ENCODE measurements around the gene LNX1. TPM values are rescaled to one million over a fixed set of nuclear protein-coding genes. Genes with fewer than 3 reads are reported as not detected.

Gene LNX1
- total and polyA plus RNA-seq, 2 of the 8 experiments (the other 6 are each of a cell fraction or from before 2014, with no cell fraction given) = 2.7 to 3.8 TPM

- CTCF ChIA-PET (ENCODE audit: partially characterized antibody) = interaction anchor here (0.6 to 1.9 kb wide), 3 partner anchors 14 to 393 kb away, joined by 3 to 5 read pairs (median 3); no protein-coding TSS in a partner anchor
- FAIRE-seq = no peak
- H2BK20ac ChIP-seq (ENCODE audit: low read length) = no peak overlapping the region
- no peak for TF ChIP-seq USF2 (IDR thresholded peaks at IDR 0.05; ENCODE audit: low read length)
- no peak for TF ChIP-seq POU5F1 (IDR thresholded peaks at IDR 0.05; ENCODE audit: low read depth, low read length)
- TF ChIP-seq ZNF274 (IDR thresholded peaks at IDR 0.05; ENCODE audit: borderline replicate concordance, extremely low read depth, low read length) = no peak
- no peak for TF ChIP-seq JUND (IDR thresholded peaks at IDR 0.05; ENCODE audit: low read length)
- TF ChIP-seq RFX5 (IDR thresholded peaks at IDR 0.05; ENCODE audit: borderline replicate concordance, low read depth, low read length) = no peak
- no peak for TF ChIP-seq ATF2 (IDR thresholded peaks at IDR 0.05; ENCODE audit: low read length)
- TF ChIP-seq KDM5A (IDR thresholded peaks at IDR 0.05; ENCODE audit: low read length) = no peak
- TF ChIP-seq RAD21 (IDR thresholded peaks at IDR 0.05 in 1 of 2, conservative IDR thresholded peaks at IDR 0.05 in 1 of 2; ENCODE audit: low read depth in 2 of 2, low read length in 2 of 2) = no peak
- TF ChIP-seq CBX5 (IDR thresholded peaks at IDR 0.05; ENCODE audit: low read depth, low read length) = no peak
- TF ChIP-seq EP300 (IDR thresholded peaks at IDR 0.05; ENCODE audit: borderline replicate concordance in 1 of 2, low read depth in 2 of 2, low read length in 2 of 2) = no peak
- no peak for TF ChIP-seq CHD2 (IDR thresholded peaks at IDR 0.05; ENCODE audit: low read length)
Measured at GRCh38 chr4:53625888-53626287, 34.6 kb upstream of the LNX1 start.

More at GRCh38 chr4:53625888-53626287, 34.6 kb upstream of the LNX1 start:
- no peaks in the 10 kb centered on the region; a peak in 1 of 7 replicates for H3K27me3 ChIP-seq (replicated peaks in 1 of 4; ENCODE audit: control insufficient read depth in 3 of 4, extremely low read depth in 1 of 4, insufficient read depth in 3 of 4, low read length in 3 of 4)
- H3K9me3 ChIP-seq (ENCODE audit: insufficient read depth in 2 of 2, low read depth in 1 of 2, low read length in 1 of 2) = no peaks in the 10 kb centered on the region
- no peak overlapping the region for H3K27ac ChIP-seq (ENCODE audit: low read depth, low read length)
- no peak for DNase-seq (ENCODE audit: low read depth in 1 of 2, low spot score in 2 of 2)
- no peaks in the 10 kb centered on the region for H3K36me3 ChIP-seq (ENCODE audit: control insufficient read depth in 2 of 4, insufficient read depth in 4 of 4, low read length in 3 of 4)
- no peak overlapping the region for H3K18ac ChIP-seq (ENCODE audit: extremely low read depth, low read length)
- no peak overlapping the region for H4K5ac ChIP-seq (ENCODE audit: insufficient read length, low read depth, low read length)
- no peaks in the 10 kb centered on the region for H3K23me2 ChIP-seq (ENCODE audit: low read depth, low read length)
- H3K56ac ChIP-seq (replicated peaks; ENCODE audit: insufficient read length, low read depth, low read length) = no peak overlapping the region
- H4K91ac ChIP-seq (replicated peaks; ENCODE audit: insufficient read length, low read length) = no peak overlapping the region
- POLR2A ChIA-PET (ENCODE audit: partially characterized antibody) = interaction anchor here (0.7 kb wide), 1 partner anchor 16 kb away, joined by 3 read pairs; no protein-coding TSS in a partner anchor
- no peaks in the 10 kb centered on the region for H3K79me2 ChIP-seq (ENCODE audit: control insufficient read depth in 1 of 2, insufficient read depth in 2 of 2, low read length in 2 of 2)
- no peak overlapping the region for H2AK5ac ChIP-seq (ENCODE audit: low read depth, low read length)
- no peak overlapping the region for H2BK120ac ChIP-seq (replicated peaks; ENCODE audit: low read depth, low read length)
- no peak overlapping the region for H3K4ac ChIP-seq (replicated peaks; ENCODE audit: insufficient read length, low read depth, low read length)
- H3K4me3 ChIP-seq (ENCODE audit: extremely low read depth in 1 of 4, insufficient read depth in 2 of 4, low read depth in 3 of 4, low read length in 4 of 4) = no peak overlapping the region
- 82% methylated on average over 2 of the region's 2 CpGs; no CpG with 5 or more reads in 1 of the 2 experiments for WGBS, 2 experiments (ENCODE audit: extremely low coverage in 1 of 2, insufficient coverage in 1 of 2, insufficient read length in 1 of 2, insufficient replicate concordance in 2 of 2, low coverage in 1 of 2, low lambda C conversion rate in 2 of 2, missing lambda C conversion rate in 1 of 2)
- H3K79me1 ChIP-seq (ENCODE audit: low read depth, low read length) = no peaks in the 10 kb centered on the region
- no peak overlapping the region for H2BK15ac ChIP-seq (ENCODE audit: low read length)
- no peak overlapping the region for H4K8ac ChIP-seq (ENCODE audit: extremely low read depth, insufficient read depth, low read length)
- no peaks in the 10 kb centered on the region for H4K20me1 ChIP-seq (replicated peaks in 1 of 2; ENCODE audit: control insufficient read depth in 1 of 2, insufficient read depth in 2 of 2, low read length in 2 of 2)
- H3K4me1 ChIP-seq (replicated peaks in 1 of 4; ENCODE audit: control insufficient read depth in 3 of 4, insufficient read depth in 4 of 4, low read length in 3 of 4) = peaks cover 0 to 7% (median 0%) of the 10 kb centered on the region in 4 experiments; a peak in 1 of 7 replicates
- H3K14ac ChIP-seq (ENCODE audit: insufficient read length) = no peak overlapping the region
- no peak overlapping the region for H2BK5ac ChIP-seq (ENCODE audit: low read depth, low read length)
- no peak overlapping the region for H2AFZ ChIP-seq (ENCODE audit: low read length)
- H2BK12ac ChIP-seq (ENCODE audit: low read depth, low read length) = no peak overlapping the region
- no peak overlapping the region for H3K23ac ChIP-seq (ENCODE audit: insufficient read length)
- H3K9ac ChIP-seq (replicated peaks in 1 of 4; ENCODE audit: extremely low read depth in 1 of 4, low read depth in 3 of 4, low read length in 3 of 4) = no peak overlapping the region
- H3K4me2 ChIP-seq (ENCODE audit: insufficient read depth in 1 of 2, low read depth in 2 of 2, low read length in 2 of 2) = no peak overlapping the region

Measured in H1 (cell line).